Uterus (tissue), 2 donors: Measurements from ENCODE around the gene COMMD4.

ENCODE experiments used
- POLR2A ChIP-seq, 2 donors: fragments of 450-650 bp; IDR thresholded peaks; one replicate each; pipeline ENCODE4 v1.6.1; 2016; ENCODE audit warnings: antibody characterized with exemption in 2 of 2, mild to moderate bottlenecking in 1 of 2, moderate library complexity in 1 of 2
- TF ChIP-seq, protein P1 (sequence below), 4 experiments: fragments of 200-600 bp in 2 of 4; fragments of 450-650 bp in 2 of 4; sonication (generic) in 2 of 4; IDR thresholded peaks; one replicate each; pipeline ENCODE4 v1.5.1; 2016 to 2019; ENCODE audit warnings: antibody characterized with exemption in 4 of 4, mild to moderate bottlenecking in 2 of 4, moderate library complexity in 1 of 4

DNA sequence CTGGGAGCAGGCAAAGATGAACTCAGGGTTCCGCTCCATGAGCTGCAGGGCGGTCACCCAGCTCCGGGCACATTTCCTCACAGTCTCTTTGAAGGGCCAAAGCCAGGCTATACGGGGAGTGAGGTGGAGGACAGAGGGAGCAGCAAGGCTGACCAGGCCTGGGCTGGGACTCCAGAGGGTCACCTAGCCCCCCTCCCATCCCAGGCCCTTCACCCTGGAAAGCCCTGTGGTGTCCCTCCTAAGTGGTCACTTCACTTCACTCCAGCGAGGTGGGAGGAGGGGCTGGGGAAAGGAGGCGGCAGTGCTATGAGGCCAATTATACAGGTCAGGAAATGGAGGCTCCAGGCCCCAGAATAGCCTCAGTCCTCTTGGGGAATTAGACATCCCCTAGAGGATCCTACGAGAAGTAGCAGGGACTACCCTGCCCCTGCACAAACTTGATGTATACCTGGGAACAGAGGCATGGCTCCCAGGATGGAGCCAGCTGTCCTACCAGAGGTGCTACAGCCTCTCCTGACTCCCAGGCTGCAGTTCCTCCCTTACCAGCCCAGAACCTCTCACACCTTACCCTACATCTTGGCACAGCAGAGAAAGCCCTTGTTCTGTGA is 26.9 kb downstream of the COMMD4 start:
- TF ChIP-seq, protein P1, sequence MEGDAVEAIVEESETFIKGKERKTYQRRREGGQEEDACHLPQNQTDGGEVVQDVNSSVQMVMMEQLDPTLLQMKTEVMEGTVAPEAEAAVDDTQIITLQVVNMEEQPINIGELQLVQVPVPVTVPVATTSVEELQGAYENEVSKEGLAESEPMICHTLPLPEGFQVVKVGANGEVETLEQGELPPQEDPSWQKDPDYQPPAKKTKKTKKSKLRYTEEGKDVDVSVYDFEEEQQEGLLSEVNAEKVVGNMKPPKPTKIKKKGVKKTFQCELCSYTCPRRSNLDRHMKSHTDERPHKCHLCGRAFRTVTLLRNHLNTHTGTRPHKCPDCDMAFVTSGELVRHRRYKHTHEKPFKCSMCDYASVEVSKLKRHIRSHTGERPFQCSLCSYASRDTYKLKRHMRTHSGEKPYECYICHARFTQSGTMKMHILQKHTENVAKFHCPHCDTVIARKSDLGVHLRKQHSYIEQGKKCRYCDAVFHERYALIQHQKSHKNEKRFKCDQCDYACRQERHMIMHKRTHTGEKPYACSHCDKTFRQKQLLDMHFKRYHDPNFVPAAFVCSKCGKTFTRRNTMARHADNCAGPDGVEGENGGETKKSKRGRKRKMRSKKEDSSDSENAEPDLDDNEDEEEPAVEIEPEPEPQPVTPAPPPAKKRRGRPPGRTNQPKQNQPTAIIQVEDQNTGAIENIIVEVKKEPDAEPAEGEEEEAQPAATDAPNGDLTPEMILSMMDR (IDR thresholded peaks at IDR 0.05): no peak
- TF ChIP-seq POLR2A (IDR thresholded peaks at IDR 0.05): no peak
